CD4-positive, alpha-beta memory T cell (primary cell): Measurements from ENCODE around the gene SCYGR3. TPM values are rescaled to one million over a fixed set of nuclear protein-coding genes. Genes with fewer than 3 reads are reported as not detected.

ENCODE experiments used
- CTCF ChIA-PET: fragments of 350-600 bp; sonication (Branson Sonifier 250); formaldehyde crosslinking; loops from one replicate; lab custom pipeline; 2021; ENCODE audit warnings: inconsistent platforms; ENCODE audit not compliant: partially characterized antibody; lab: Charles Lee
- POLR2A ChIA-PET: fragments of 350-600 bp; sonication (Branson Sonifier 250); formaldehyde crosslinking; loops from one replicate; lab custom pipeline; 2021; ENCODE audit not compliant: partially characterized antibody; lab: Charles Lee
- DNase-seq, 5 donors: peaks; one replicate each; pipeline versions ENCODE4 v3.0.0 to v3.0.0-alpha.2; 2020 to 2022; ENCODE audit warnings: mixed read lengths in 1 of 5
- H3K27ac ChIP-seq: one replicate; pipeline ENCODE4 v1.7.0; 2013; ENCODE audit warnings: low read depth, low read length
- H3K27me3 ChIP-seq: 2 replicates; pipeline ENCODE4 v1.7.0; 2013; ENCODE audit warnings: mild to moderate bottlenecking, low read length, moderate library complexity; ENCODE audit not compliant: insufficient read depth
- H3K36me3 ChIP-seq: 2 replicates; pipeline ENCODE4 v1.7.0; 2013; ENCODE audit warnings: mild to moderate bottlenecking, low read length, moderate library complexity; ENCODE audit not compliant: insufficient read depth
- H3K4me1 ChIP-seq: 2 replicates; pipeline ENCODE4 v1.7.0; 2013; ENCODE audit warnings: mild to moderate bottlenecking, low read length, moderate library complexity; ENCODE audit not compliant: insufficient read depth
- H3K4me3 ChIP-seq, 2 donors: one replicate each; pipeline ENCODE4 v1.7.0; 2013; ENCODE audit warnings: low read length in 2 of 2, mild to moderate bottlenecking in 1 of 2
- H3K9me3 ChIP-seq, 2 donors: one replicate each; pipeline ENCODE4 v1.7.0; 2013; ENCODE audit warnings: low read length in 2 of 2, control low read depth in 1 of 2; ENCODE audit not compliant: control insufficient read depth in 1 of 2
- H3K27ac Mint-ChIP-seq, 7 donors: one replicate each; pipeline ENCODE4 v1.8.0; 2020 to 2021; ENCODE audit warnings: mixed read lengths in 7 of 7, mild to moderate bottlenecking in 6 of 7, inconsistent platforms in 3 of 7, moderate library complexity in 3 of 7
- H3K27me3 Mint-ChIP-seq, 2 donors: one replicate each; pipeline ENCODE4 v1.8.0; 2020 to 2021; ENCODE audit warnings: mixed read lengths in 2 of 2
- H3K36me3 Mint-ChIP-seq, 2 donors: one replicate each; pipeline ENCODE4 v1.8.0; 2020 to 2021; ENCODE audit warnings: mixed read lengths in 2 of 2, inconsistent platforms in 1 of 2, mild to moderate bottlenecking in 1 of 2
- H3K4me1 Mint-ChIP-seq, 4 donors: one replicate each; pipeline ENCODE4 v1.8.0; 2020 to 2021; ENCODE audit warnings: mixed read lengths in 4 of 4, mild to moderate bottlenecking in 1 of 4
- H3K4me3 Mint-ChIP-seq, 8 donors: one replicate each; pipeline ENCODE4 v1.8.0; 2020 to 2021; ENCODE audit warnings: mixed read lengths in 8 of 8, mild to moderate bottlenecking in 7 of 8, moderate library complexity in 6 of 8, inconsistent platforms in 3 of 8
- H3K9me3 Mint-ChIP-seq, 8 donors: one replicate each; pipeline ENCODE4 v1.8.0; 2020 to 2021; ENCODE audit warnings: mixed read lengths in 8 of 8, mild to moderate bottlenecking in 5 of 8, inconsistent platforms in 3 of 8, moderate library complexity in 1 of 8
- intact Hi-C: fragments of 100-400 bp; cut with micrococcal nuclease; formaldehyde crosslinking; loops from one replicate; pipeline ENCODE4 v1.15.1; 2023
- polyA plus RNA-seq, 2 donors: library from polyadenylated mRNA; unstranded; fragments of 300-500 nt; fragmentation: Illumina TruSeq; gene quantifications; one replicate each; pipeline ENCODE4 v1.2.3, GENCODE V29; 2021
- total RNA-seq, 2 experiments: library from RNA; stranded (reverse); gene quantifications; one replicate each; pipeline ENCODE4 v1.2.3, GENCODE V29; 2021

SCYGR3 gene
- total and polyA plus RNA-seq, 4 experiments from 2014 or later, result not detected

DNA sequence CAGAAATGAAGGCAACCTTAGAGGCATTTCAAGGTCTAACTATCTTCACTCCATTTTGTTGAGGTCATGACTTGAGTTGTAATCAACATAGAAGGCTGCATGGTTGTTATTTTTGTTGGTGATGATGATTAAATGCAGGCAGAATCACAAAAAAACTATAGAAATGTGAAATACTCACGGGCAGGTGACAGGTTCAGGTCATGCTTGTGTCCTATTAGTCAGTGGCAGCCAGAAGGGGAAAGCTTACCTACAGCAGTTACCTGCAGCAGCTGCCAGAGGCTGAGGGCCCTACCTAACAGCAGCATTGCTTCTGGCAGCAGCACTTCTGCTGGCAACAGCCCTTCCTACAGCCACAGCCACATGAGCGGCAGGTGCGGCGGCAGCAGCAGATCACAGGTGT is 394 bp downstream of the SCYGR3 start:
- no peak overlapping the region for H3K27ac Mint-ChIP-seq
- ChIA-PET POLR2A (no interaction called here), CTCF (no interaction called here)
- no peak overlapping the region for H3K4me3 ChIP-seq
- H3K27me3 ChIP-seq, result no peaks in the 10 kb centered on the region
- no peak overlapping the region for H3K4me3 Mint-ChIP-seq
- no peaks in the 10 kb centered on the region for H3K36me3 ChIP-seq
- H3K4me1 ChIP-seq, result no peaks in the 10 kb centered on the region
- peaks cover 0 to 5% (median 3%) of the 10 kb centered on the region in 4 donors for H3K4me1 Mint-ChIP-seq
- H3K36me3 Mint-ChIP-seq, result no peaks in the 10 kb centered on the region
- H3K9me3 Mint-ChIP-seq, result no peaks in the 10 kb centered on the region
- DNase-seq, result no peak
- H3K27ac ChIP-seq, result no peak overlapping the region
- peaks cover 18 to 20% of the 10 kb centered on the region in 2 donors for H3K27me3 Mint-ChIP-seq
- H3K9me3 ChIP-seq, result no peaks in the 10 kb centered on the region
- intact Hi-C loops, result no loop called here

GRCh38 chr2:227613272-227613660 is 1.4 kb downstream of the SCYGR3 start:
- Mint-ChIP-seq H3K36me3 (no peaks in the 10 kb centered on the region), H3K27ac (no peak overlapping the region), H3K27me3 (peaks cover 20 to 21% of the 10 kb centered on the region in 2 donors), H3K4me1 (peaks cover 5 to 15% (median 8%) of the 10 kb centered on the region in 4 donors), H3K4me3 (no peak overlapping the region), H3K9me3 (no peaks in the 10 kb centered on the region)
- no peaks in the 10 kb centered on the region for H3K9me3 ChIP-seq
- ChIA-PET POLR2A (no interaction called here), CTCF (no interaction called here)
- no peaks in the 10 kb centered on the region for H3K36me3 ChIP-seq
- H3K27me3 ChIP-seq, result no peaks in the 10 kb centered on the region
- intact Hi-C loops, result no loop called here
- peaks cover 2% of the 10 kb centered on the region for H3K4me1 ChIP-seq
- H3K27ac ChIP-seq, result no peak overlapping the region
- H3K4me3 ChIP-seq, result no peak overlapping the region
- DNase-seq, result no peak

- intact Hi-C loops, result no loop called here
- no peaks in the 10 kb centered on the region for H3K36me3 Mint-ChIP-seq
These were observed 1.9 kb downstream of the SCYGR3 start for GRCh38 chr2:227612546-227613271.

DNA sequence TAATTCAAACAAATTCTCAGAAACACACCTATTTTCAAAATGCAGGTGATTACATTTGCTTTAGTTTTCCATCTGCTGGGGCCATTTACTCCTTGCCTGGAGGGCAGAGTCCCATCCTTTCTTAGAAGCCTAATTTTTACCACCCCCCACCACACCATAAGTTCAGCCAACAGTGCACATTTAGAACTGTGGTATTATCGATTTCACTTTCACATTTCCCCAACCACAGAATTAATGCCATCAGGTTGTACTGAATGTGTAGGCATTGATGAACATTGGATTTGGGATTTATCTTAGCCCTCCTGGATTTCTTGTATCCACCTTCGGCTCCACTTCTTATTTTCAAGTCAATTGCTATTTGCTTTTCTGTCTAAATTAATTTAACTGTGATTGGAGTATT is 4.5 kb downstream of the SCYGR3 start:
- ChIA-PET CTCF (no interaction called here), POLR2A (no interaction called here)
- intact Hi-C loops, result no loop called here
- H3K27ac ChIP-seq, result no peak overlapping the region
- no peak overlapping the region for H3K4me3 Mint-ChIP-seq
- H3K9me3 ChIP-seq, result no peaks in the 10 kb centered on the region
- no peak overlapping the region for H3K4me3 ChIP-seq
- no peaks in the 10 kb centered on the region for H3K36me3 ChIP-seq
- H3K4me1 ChIP-seq, result peaks cover 7% of the 10 kb centered on the region
- H3K27me3 Mint-ChIP-seq, result peaks cover 24 to 28% of the 10 kb centered on the region in 2 donors
- no peaks in the 10 kb centered on the region for H3K36me3 Mint-ChIP-seq
- peaks cover 5 to 19% (median 12%) of the 10 kb centered on the region in 4 donors for H3K4me1 Mint-ChIP-seq
- no peak for DNase-seq
- no peaks in the 10 kb centered on the region for H3K27me3 ChIP-seq
- H3K9me3 Mint-ChIP-seq, result no peaks in the 10 kb centered on the region
- H3K27ac Mint-ChIP-seq, result no peak overlapping the region

More at GRCh38 chr2:227612546-227613271, 1.9 kb downstream of the SCYGR3 start:
- POLR2A ChIA-PET, result no interaction called here
- peaks cover 7% of the 10 kb centered on the region for H3K4me1 ChIP-seq
- CTCF ChIA-PET, result no interaction called here
- DNase-seq, result no peak
- no peaks in the 10 kb centered on the region for H3K9me3 Mint-ChIP-seq
- peaks cover 5 to 19% (median 12%) of the 10 kb centered on the region in 4 donors for H3K4me1 Mint-ChIP-seq
- H3K27me3 Mint-ChIP-seq, result peaks cover 20 to 21% of the 10 kb centered on the region in 2 donors
- no peak overlapping the region for H3K27ac Mint-ChIP-seq
- no peak overlapping the region for H3K27ac ChIP-seq
- no peaks in the 10 kb centered on the region for H3K27me3 ChIP-seq
- H3K36me3 ChIP-seq, result no peaks in the 10 kb centered on the region
- no peak overlapping the region for H3K4me3 ChIP-seq
- H3K4me3 Mint-ChIP-seq, result no peak overlapping the region
- H3K9me3 ChIP-seq, result no peaks in the 10 kb centered on the region

- CTCF ChIA-PET, result no interaction called here
- Mint-ChIP-seq H3K36me3 (no peaks in the 10 kb centered on the region), H3K27ac (no peak overlapping the region), H3K4me1 (peaks cover 5 to 19% (median 12%) of the 10 kb centered on the region in 4 donors), H3K4me3 (peak overlapping the region in 3 of 8 donors; percentile 17 to 39 (median 26)), H3K27me3 (peaks cover 22 to 32% of the 10 kb centered on the region in 2 donors), H3K9me3 (no peaks in the 10 kb centered on the region)
- H3K4me1 ChIP-seq, result peaks cover 7% of the 10 kb centered on the region
- H3K27me3 ChIP-seq, result no peaks in the 10 kb centered on the region
- H3K9me3 ChIP-seq, result no peaks in the 10 kb centered on the region
- DNase-seq, result peak in 3 of 5 donors; percentile 2 to 14 (median 4)
- no peak overlapping the region for H3K4me3 ChIP-seq
- H3K27ac ChIP-seq, result no peak overlapping the region
- POLR2A ChIA-PET, result no interaction called here
- intact Hi-C loops, result no loop called here
- no peaks in the 10 kb centered on the region for H3K36me3 ChIP-seq
These were observed 5.9 kb downstream of the SCYGR3 start for GRCh38 chr2:227608561-227609338.

DNA sequence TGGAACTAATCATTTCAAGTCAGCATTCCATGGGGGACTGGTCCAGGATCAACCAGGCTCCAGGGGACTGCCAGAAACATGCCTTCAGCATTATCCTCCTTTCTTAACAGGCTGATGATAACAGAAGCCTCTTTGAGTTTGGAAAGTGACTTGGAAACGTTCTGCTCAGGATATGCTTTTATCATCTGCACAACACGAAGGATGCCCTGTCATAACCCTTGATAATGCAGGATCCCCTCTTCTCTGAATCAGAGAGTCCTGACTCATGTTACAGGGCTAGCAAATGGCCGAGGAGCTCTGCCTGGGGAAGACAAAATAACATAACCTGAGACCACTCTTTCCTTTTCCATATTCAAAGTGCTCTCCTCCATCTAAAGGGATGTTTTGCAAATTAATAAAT is 6.7 kb downstream of the SCYGR3 start:
- H3K27me3 Mint-ChIP-seq, result peaks cover 22 to 32% of the 10 kb centered on the region in 2 donors
- peaks cover 5 to 19% (median 12%) of the 10 kb centered on the region in 4 donors for H3K4me1 Mint-ChIP-seq
- Histone ChIP-seq H3K27me3 (no peaks in the 10 kb centered on the region), H3K36me3 (no peaks in the 10 kb centered on the region), H3K4me3 (no peak overlapping the region), H3K9me3 (no peaks in the 10 kb centered on the region), H3K4me1 (peaks cover 7% of the 10 kb centered on the region), H3K27ac (no peak overlapping the region)
- no peak overlapping the region for H3K27ac Mint-ChIP-seq
- ChIA-PET CTCF (no interaction called here), POLR2A (no interaction called here)
- H3K36me3 Mint-ChIP-seq, result no peaks in the 10 kb centered on the region
- H3K9me3 Mint-ChIP-seq, result no peaks in the 10 kb centered on the region
- H3K4me3 Mint-ChIP-seq, result no peak overlapping the region
- intact Hi-C loops, result no loop called here
- no peak for DNase-seq

DNA sequence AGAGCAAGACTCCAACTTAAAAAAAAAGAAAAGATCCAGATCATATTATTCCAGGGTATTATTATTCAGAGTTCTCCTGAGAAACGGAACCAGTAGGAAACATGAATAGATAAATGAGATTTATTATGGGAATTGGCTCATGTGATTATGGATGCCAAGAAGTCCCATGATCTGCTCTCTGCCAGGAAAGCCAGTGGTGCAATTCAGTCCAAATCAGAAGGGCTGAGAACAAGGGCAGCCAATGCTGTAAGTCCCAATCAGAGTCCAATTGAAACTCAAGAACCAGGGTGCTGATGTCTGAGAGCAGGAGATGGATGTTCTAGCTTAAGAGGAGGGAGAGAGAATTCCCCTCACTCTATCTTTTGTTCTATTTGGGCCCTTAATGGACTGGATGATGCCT is 8.2 kb downstream of the SCYGR3 start:
- Mint-ChIP-seq H3K27ac (no peak overlapping the region), H3K36me3 (no peaks in the 10 kb centered on the region), H3K4me1 (peaks cover 5 to 19% (median 12%) of the 10 kb centered on the region in 4 donors), H3K4me3 (no peak overlapping the region), H3K9me3 (no peaks in the 10 kb centered on the region), H3K27me3 (peaks cover 20 to 29% of the 10 kb centered on the region in 2 donors)
- Histone ChIP-seq H3K4me1 (peaks cover 7% of the 10 kb centered on the region), H3K27me3 (no peaks in the 10 kb centered on the region), H3K4me3 (no peak overlapping the region), H3K9me3 (no peaks in the 10 kb centered on the region), H3K27ac (no peak overlapping the region), H3K36me3 (no peaks in the 10 kb centered on the region)
- POLR2A ChIA-PET, result no interaction called here
- DNase-seq, result no peak
- intact Hi-C loops, result no loop called here
- CTCF ChIA-PET, result no interaction called here
